SK-N-SH (cell line): Measurements from ENCODE around the gene SRR. TPM values are rescaled to one million over a fixed set of nuclear protein-coding genes. Genes with fewer than 3 reads are reported as not detected.

Experiments used
- CTCF ChIA-PET: fragments of 300-600, 350-600 bp; formaldehyde crosslinking; extraction: SDS; loops from one replicate; lab custom pipeline; 2021; lab: Yijun Ruan, JAX
- POLR2A ChIA-PET: fragments of 350-600 bp; sonication (Branson Sonifier 250); formaldehyde crosslinking; extraction: SDS; loops from one replicate; lab custom pipeline; 2020; ENCODE audit warnings: antibody characterized with exemption, inconsistent platforms; lab: Yijun Ruan, JAX
- DNase-seq: peaks from one replicate; pipeline ENCODE4 v3.0.0; 2012
- H2AFZ ChIP-seq: fragments of 200-600 bp; sonication (generic); 2 replicates; pipeline ENCODE4 v1.8.1; 2016; ENCODE audit warnings: antibody characterized with exemption, mild to moderate bottlenecking, low read depth
- H3F3A ChIP-seq: fragments of 200-600 bp; sonication (generic); replicated peaks from 2 replicates; pipeline ENCODE3; 2016; ENCODE audit warnings: antibody characterized with exemption, mild to moderate bottlenecking; ENCODE audit not compliant: insufficient read depth
- H3K27ac ChIP-seq, 2 experiments: fragments of 200-500 bp in 1 of 2; fragments of 200-600 bp in 1 of 2; sonication (Bioruptor generic) in 1 of 2; sonication (generic), shearing (Covaris generic) in 1 of 2; 2 replicates each; pipeline versions ENCODE4 v1.5.1 to v1.6.1; 2014 to 2016; ENCODE audit warnings: low read depth in 2 of 2, inconsistent platforms in 1 of 2, low read length in 1 of 2, mild to moderate bottlenecking in 1 of 2, mixed read lengths in 1 of 2
- H3K27me3 ChIP-seq: fragments of 200-600 bp; sonication (generic), shearing (Covaris generic); 2 replicates; pipeline ENCODE4 v1.6.1; 2016; ENCODE audit warnings: mixed run types; ENCODE audit not compliant: insufficient read depth
- H3K36me3 ChIP-seq, 2 experiments: fragments of 200-500 bp in 1 of 2; fragments of 200-600 bp in 1 of 2; sonication (Bioruptor generic) in 1 of 2; sonication (generic) in 1 of 2; replicated peaks in 1 of 2; 2 replicates each; pipeline versions ENCODE3 to v1.5.1; 2014 to 2016; ENCODE audit warnings: low read length in 1 of 2, mild to moderate bottlenecking in 1 of 2; ENCODE audit not compliant: insufficient read depth in 2 of 2, control insufficient read depth in 1 of 2
- H3K4me1 ChIP-seq, 2 experiments: fragments of 200-500 bp in 1 of 2; fragments of 200-600 bp in 1 of 2; sonication (Bioruptor generic) in 1 of 2; sonication (generic), shearing (Covaris generic) in 1 of 2; 2 replicates each; pipeline versions ENCODE4 v1.5.1 to v1.6.1; 2014 to 2016; ENCODE audit warnings: low read depth in 1 of 2, low read length in 1 of 2, mixed run types in 1 of 2; ENCODE audit not compliant: insufficient read depth in 2 of 2, control insufficient read depth in 1 of 2
- H3K4me2 ChIP-seq: fragments of 200-600 bp; sonication (generic), shearing (Covaris generic); 2 replicates; pipeline ENCODE4 v1.6.1; 2017; ENCODE audit warnings: mixed run types
- H3K4me3 ChIP-seq, 2 experiments: fragments of 200-500 bp in 1 of 2; fragments of 200-600 bp in 1 of 2; sonication (Bioruptor generic) in 1 of 2; sonication (generic), shearing (Covaris generic) in 1 of 2; 2 replicates each; pipeline versions ENCODE4 v1.5.1 to v1.8.1; 2014 to 2016; ENCODE audit warnings: low read depth in 2 of 2, inconsistent platforms in 1 of 2, low read length in 1 of 2, mild to moderate bottlenecking in 1 of 2, mixed read lengths in 1 of 2, moderate library complexity in 1 of 2
- H3K79me2 ChIP-seq: fragments of 200-600 bp; sonication (generic); 2 replicates; pipeline ENCODE4 v1.8.1; 2017; ENCODE audit warnings: mild to moderate bottlenecking; ENCODE audit not compliant: insufficient read depth
- H3K9ac ChIP-seq: fragments of 200-600 bp; sonication (generic); 2 replicates; pipeline ENCODE4 v1.6.1; 2017; ENCODE audit warnings: mixed run types
- H3K9me2 ChIP-seq: fragments of 200-600 bp; sonication (generic); 2 replicates; pipeline ENCODE4 v1.6.1; 2017; ENCODE audit warnings: mixed run types
- H3K9me3 ChIP-seq: fragments of 200-600 bp; sonication (generic); 2 replicates; pipeline ENCODE4 v1.6.1; 2017; ENCODE audit warnings: mixed run types, mild to moderate bottlenecking, moderate library complexity
- H4K20me1 ChIP-seq: fragments of 200-600 bp; sonication (generic); 2 replicates; pipeline ENCODE4 v1.6.1; 2017; ENCODE audit warnings: mild to moderate bottlenecking, mixed run types; ENCODE audit not compliant: insufficient read depth
- CHD2 ChIP-seq: fragments of 150-350 bp; IDR thresholded peaks from 2 replicates; pipeline ENCODE4 v1.6.1; 2018; ENCODE audit warnings: low read length; ENCODE audit not compliant: partially characterized antibody
- ELF1 ChIP-seq: IDR thresholded peaks from 2 replicates; pipeline ENCODE4 v1.4.0; 2012
- EP300 ChIP-seq, 2 experiments: IDR thresholded peaks; 2 replicates each; pipeline versions ENCODE4 v1.4.0 to v1.6.1; 2012; ENCODE audit warnings: borderline replicate concordance in 1 of 2, low read depth in 1 of 2, low read length in 1 of 2
- MEF2A ChIP-seq: IDR thresholded peaks from 2 replicates; pipeline ENCODE4 v1.4.0; 2012; ENCODE audit warnings: low read depth, borderline replicate concordance
- NFIC ChIP-seq: IDR thresholded peaks from 2 replicates; pipeline ENCODE4 v1.4.0; 2012; ENCODE audit warnings: borderline replicate concordance
- POLR2AphosphoS5 ChIP-seq: IDR thresholded peaks from 2 replicates; pipeline ENCODE4 v1.6.1; 2012; ENCODE audit warnings: low read depth, low read length
- RAD21 ChIP-seq: IDR thresholded peaks from 2 replicates; pipeline ENCODE4 v1.6.1; 2012; ENCODE audit warnings: mild to moderate bottlenecking, low read length
- RCOR1 ChIP-seq: fragments of 150-350 bp; IDR thresholded peaks from 2 replicates; pipeline ENCODE4 v1.6.1; 2017; ENCODE audit warnings: antibody characterized with exemption, low read length
- SMC3 ChIP-seq: IDR thresholded peaks from 2 replicates; pipeline ENCODE4 v1.6.1; 2012; ENCODE audit warnings: low read depth, low read length, improper control_type of control experiment
- TEAD4 ChIP-seq: IDR thresholded peaks from 2 replicates; pipeline ENCODE4 v1.4.0; 2012; ENCODE audit warnings: mild to moderate bottlenecking, borderline replicate concordance; ENCODE audit not compliant: insufficient read depth
- WGBS: methylation state at CpG from one replicate; pipeline ENCODE4 v1.1.6; 2017; ENCODE audit warnings: low lambda C conversion rate; 5-methylcytosine and 5-hydroxymethylcytosine counted together
- polyA plus RNA-seq, 3 experiments: library from polyadenylated mRNA; depleted of rRNA; stranded (reverse); fragments of >200 nt; gene quantifications; 2 replicates each; pipeline ENCODE4 v1.2.3, GENCODE V29; 2012
- TF ChIP-seq, protein P1 (sequence below): IDR thresholded peaks from 2 replicates; pipeline ENCODE4 v1.4.0; 2012; ENCODE audit warnings: low read depth
- TF ChIP-seq, protein P2 (sequence below): IDR thresholded peaks from 2 replicates; pipeline ENCODE4; 2012
- TF ChIP-seq, protein P3 (sequence below): IDR thresholded peaks from 2 replicates; pipeline ENCODE4 v1.4.0; 2012; ENCODE audit warnings: low read depth, borderline replicate concordance
- TF ChIP-seq, protein P4 (sequence below): fragments of 150-350 bp; IDR thresholded peaks from 2 replicates; pipeline ENCODE4 v1.6.1; 2017; ENCODE audit warnings: antibody characterized with exemption, low read length, low read depth, borderline replicate concordance
- TF ChIP-seq, protein P5 (sequence below): IDR thresholded peaks from 2 replicates; pipeline ENCODE4 v1.4.0; 2012; ENCODE audit warnings: low read depth, borderline replicate concordance

Gene SRR
- polyA plus RNA-seq, 1 of the 3 experiments (the other 2 are of a cell fraction), result 18.5 TPM

DNA sequence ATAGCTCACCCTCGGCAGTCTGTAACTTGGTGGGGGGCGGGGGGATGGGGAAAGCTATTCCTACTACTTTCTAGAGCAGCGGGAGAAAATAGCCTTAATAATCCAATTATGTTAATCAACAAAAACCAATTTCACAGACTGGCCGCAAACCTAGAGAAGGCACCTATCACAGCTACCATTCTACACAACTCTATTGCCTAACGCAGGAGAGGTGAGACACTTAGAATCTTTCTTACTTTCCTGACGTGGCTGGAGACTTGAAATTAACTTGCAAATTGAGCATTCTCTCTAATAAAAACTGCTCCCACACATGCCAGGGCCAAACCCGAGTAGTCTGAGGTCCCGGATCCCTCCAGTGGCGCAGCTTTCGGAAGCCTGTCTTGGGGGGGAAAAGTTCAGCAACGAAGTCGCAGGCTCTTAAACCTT, 959 bp upstream of the SRR start:
- H3K9me2 ChIP-seq, result no peaks in the 10 kb centered on the region
- H3F3A ChIP-seq, result peaks cover 3% of the 10 kb centered on the region
- H3K27me3 ChIP-seq, result no peaks in the 10 kb centered on the region
- peaks cover 5 to 6% of the 10 kb centered on the region in 2 experiments; a peak in 2 of 4 replicates for H3K4me1 ChIP-seq
- peak overlapping the region; percentile 73 for H2AFZ ChIP-seq
- peak overlapping the region; percentile 92 for H3K9ac ChIP-seq
- POLR2A ChIA-PET, result interaction anchor here (1.5 to 2.6 kb wide), 2 partner anchors 18 to 34 kb away, joined by 3 to 16 read pairs; partner anchors contain the start of genes SGSM2 and TSR1
- CTCF ChIA-PET, result interaction anchor here (1.4 to 2.9 kb wide), 4 partner anchors 19 to 58 kb away, joined by 4 to 10 read pairs (median 6); no protein-coding TSS in a partner anchor
- H3K27ac ChIP-seq, result peak overlapping the region; percentile 82 to 95
- peaks cover 19 to 23% of the 10 kb centered on the region in 2 experiments for H3K36me3 ChIP-seq
- H3K4me2 ChIP-seq, result peak overlapping the region; percentile 83
- peak; percentile 29 for DNase-seq
- peak overlapping the region; percentile 72 to 80 for H3K4me3 ChIP-seq
- H3K79me2 ChIP-seq, result peaks cover 93% of the 10 kb centered on the region
- TF ChIP-seq POLR2AphosphoS5 (no peak), NFIC (no peak), EP300 (IDR thresholded peaks at IDR 0.05; ENCODE audit: borderline replicate concordance in 1 of 2, low read depth in 1 of 2, low read length in 1 of 2) (no peak), RAD21 (no peak), MEF2A (no peak), CHD2 (no peak), ELF1 (no peak), SMC3 (no peak), TEAD4 (no peak), RCOR1 (no peak)
- TF ChIP-seq, protein P1, sequence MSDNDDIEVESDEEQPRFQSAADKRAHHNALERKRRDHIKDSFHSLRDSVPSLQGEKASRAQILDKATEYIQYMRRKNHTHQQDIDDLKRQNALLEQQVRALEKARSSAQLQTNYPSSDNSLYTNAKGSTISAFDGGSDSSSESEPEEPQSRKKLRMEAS, result no peak
- TF ChIP-seq, protein P2, sequence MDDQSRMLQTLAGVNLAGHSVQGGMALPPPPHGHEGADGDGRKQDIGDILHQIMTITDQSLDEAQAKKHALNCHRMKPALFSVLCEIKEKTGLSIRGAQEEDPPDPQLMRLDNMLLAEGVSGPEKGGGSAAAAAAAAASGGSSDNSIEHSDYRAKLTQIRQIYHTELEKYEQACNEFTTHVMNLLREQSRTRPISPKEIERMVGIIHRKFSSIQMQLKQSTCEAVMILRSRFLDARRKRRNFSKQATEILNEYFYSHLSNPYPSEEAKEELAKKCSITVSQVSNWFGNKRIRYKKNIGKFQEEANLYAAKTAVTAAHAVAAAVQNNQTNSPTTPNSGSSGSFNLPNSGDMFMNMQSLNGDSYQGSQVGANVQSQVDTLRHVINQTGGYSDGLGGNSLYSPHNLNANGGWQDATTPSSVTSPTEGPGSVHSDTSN, result no peak
- TF ChIP-seq, protein P3, sequence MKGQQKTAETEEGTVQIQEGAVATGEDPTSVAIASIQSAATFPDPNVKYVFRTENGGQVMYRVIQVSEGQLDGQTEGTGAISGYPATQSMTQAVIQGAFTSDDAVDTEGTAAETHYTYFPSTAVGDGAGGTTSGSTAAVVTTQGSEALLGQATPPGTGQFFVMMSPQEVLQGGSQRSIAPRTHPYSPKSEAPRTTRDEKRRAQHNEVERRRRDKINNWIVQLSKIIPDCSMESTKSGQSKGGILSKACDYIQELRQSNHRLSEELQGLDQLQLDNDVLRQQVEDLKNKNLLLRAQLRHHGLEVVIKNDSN, result no peak
- TF ChIP-seq, protein P4, sequence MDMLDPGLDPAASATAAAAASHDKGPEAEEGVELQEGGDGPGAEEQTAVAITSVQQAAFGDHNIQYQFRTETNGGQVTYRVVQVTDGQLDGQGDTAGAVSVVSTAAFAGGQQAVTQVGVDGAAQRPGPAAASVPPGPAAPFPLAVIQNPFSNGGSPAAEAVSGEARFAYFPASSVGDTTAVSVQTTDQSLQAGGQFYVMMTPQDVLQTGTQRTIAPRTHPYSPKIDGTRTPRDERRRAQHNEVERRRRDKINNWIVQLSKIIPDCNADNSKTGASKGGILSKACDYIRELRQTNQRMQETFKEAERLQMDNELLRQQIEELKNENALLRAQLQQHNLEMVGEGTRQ, result no peak
- TF ChIP-seq, protein P5, sequence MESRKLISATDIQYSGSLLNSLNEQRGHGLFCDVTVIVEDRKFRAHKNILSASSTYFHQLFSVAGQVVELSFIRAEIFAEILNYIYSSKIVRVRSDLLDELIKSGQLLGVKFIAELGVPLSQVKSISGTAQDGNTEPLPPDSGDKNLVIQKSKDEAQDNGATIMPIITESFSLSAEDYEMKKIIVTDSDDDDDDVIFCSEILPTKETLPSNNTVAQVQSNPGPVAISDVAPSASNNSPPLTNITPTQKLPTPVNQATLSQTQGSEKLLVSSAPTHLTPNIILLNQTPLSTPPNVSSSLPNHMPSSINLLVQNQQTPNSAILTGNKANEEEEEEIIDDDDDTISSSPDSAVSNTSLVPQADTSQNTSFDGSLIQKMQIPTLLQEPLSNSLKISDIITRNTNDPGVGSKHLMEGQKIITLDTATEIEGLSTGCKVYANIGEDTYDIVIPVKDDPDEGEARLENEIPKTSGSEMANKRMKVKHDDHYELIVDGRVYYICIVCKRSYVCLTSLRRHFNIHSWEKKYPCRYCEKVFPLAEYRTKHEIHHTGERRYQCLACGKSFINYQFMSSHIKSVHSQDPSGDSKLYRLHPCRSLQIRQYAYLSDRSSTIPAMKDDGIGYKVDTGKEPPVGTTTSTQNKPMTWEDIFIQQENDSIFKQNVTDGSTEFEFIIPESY, result no peak
- H4K20me1 ChIP-seq, result peaks cover 30% of the 10 kb centered on the region
- no peaks in the 10 kb centered on the region for H3K9me3 ChIP-seq
- WGBS, result 2% methylated on average over 12 of the region's 12 CpGs
